Astrocyte (in vitro differentiated cells and primary cell): ENCODE data around the gene ABCA12. TPM values are rescaled to one million over a fixed set of nuclear protein-coding genes. Genes with fewer than 3 reads are reported as not detected.

ENCODE experiments used
- DNase-seq: peaks from one replicate; pipeline ENCODE4 v3.0.0-alpha.2; 2010; ENCODE audit warnings: low read depth
- FAIRE-seq: peaks from 2 replicates; lab custom pipeline; 2011; peaks lifted over from hg19 to GRCh38; lab: Jason Lieb, UNC
- H2AFZ ChIP-seq: 2 replicates; pipeline ENCODE4 v1.6.0; 2012; ENCODE audit warnings: low read depth, low read length, inconsistent platforms
- H3K27ac ChIP-seq: 2 replicates; pipeline ENCODE4 v1.5.1; 2011; ENCODE audit warnings: low read depth, low read length, inconsistent platforms
- H3K27me3 ChIP-seq: 2 replicates; pipeline ENCODE4 v1.6.0; 2011; ENCODE audit warnings: low read length, inconsistent platforms; ENCODE audit not compliant: insufficient read depth
- H3K36me3 ChIP-seq: 2 replicates; pipeline ENCODE4 v1.5.1; 2011; ENCODE audit warnings: low read length, inconsistent platforms; ENCODE audit not compliant: insufficient read depth
- H3K4me1 ChIP-seq: 2 replicates; pipeline ENCODE4 v1.5.1; 2011; ENCODE audit warnings: low read length, inconsistent platforms; ENCODE audit not compliant: insufficient read depth
- H3K4me2 ChIP-seq: 2 replicates; pipeline ENCODE4 v1.6.0; 2012; ENCODE audit warnings: low read length, inconsistent platforms
- H3K4me3 ChIP-seq: 2 replicates; pipeline ENCODE4 v1.5.1; 2011; ENCODE audit warnings: low read depth, mild to moderate bottlenecking, low read length, inconsistent platforms; ENCODE audit not compliant: insufficient read depth
- H3K79me2 ChIP-seq: 2 replicates; pipeline ENCODE4 v1.6.0; 2012; ENCODE audit warnings: mild to moderate bottlenecking, low read length, inconsistent platforms; ENCODE audit not compliant: insufficient read depth
- H3K9ac ChIP-seq: 2 replicates; pipeline ENCODE4 v1.6.0; 2012; ENCODE audit warnings: mild to moderate bottlenecking, low read length, inconsistent platforms
- H3K9me3 ChIP-seq: 2 replicates; pipeline ENCODE4 v1.5.1; 2012; ENCODE audit warnings: low read depth, mild to moderate bottlenecking, low read length, inconsistent platforms; ENCODE audit not compliant: insufficient read depth
- H4K20me1 ChIP-seq: 2 replicates; pipeline ENCODE4 v1.6.0; 2012; ENCODE audit warnings: low read length, inconsistent platforms; ENCODE audit not compliant: insufficient read depth
- H3K27ac Mint-ChIP-seq: one replicate; pipeline ENCODE4 v1.8.0; 2021; ENCODE audit warnings: mild to moderate bottlenecking, mixed read lengths; ENCODE audit not compliant: unreplicated experiment
- H3K27me3 Mint-ChIP-seq: one replicate; pipeline ENCODE4 v1.8.0; 2021; ENCODE audit warnings: low read depth, mixed read lengths; ENCODE audit not compliant: unreplicated experiment
- H3K36me3 Mint-ChIP-seq: one replicate; pipeline ENCODE4 v1.8.0; 2021; ENCODE audit warnings: low read depth, mixed read lengths; ENCODE audit not compliant: unreplicated experiment
- H3K4me1 Mint-ChIP-seq: one replicate; pipeline ENCODE4 v1.8.0; 2021; ENCODE audit warnings: low read depth, mixed read lengths; ENCODE audit not compliant: unreplicated experiment
- H3K4me3 Mint-ChIP-seq: one replicate; pipeline ENCODE4 v1.8.0; 2021; ENCODE audit warnings: mild to moderate bottlenecking, moderate library complexity, mixed read lengths; ENCODE audit not compliant: unreplicated experiment
- H3K9me3 Mint-ChIP-seq: one replicate; pipeline ENCODE4 v1.8.0; 2021; ENCODE audit warnings: mild to moderate bottlenecking, mixed read lengths; ENCODE audit not compliant: unreplicated experiment
- CTCF ChIP-seq: IDR thresholded peaks from 2 replicates; pipeline ENCODE4 v1.5.1; 2011; ENCODE audit warnings: low read depth, mild to moderate bottlenecking, inconsistent platforms, low read length, moderate library complexity; ENCODE audit not compliant: insufficient read depth
- EZH2 ChIP-seq: IDR thresholded peaks from 2 replicates; pipeline ENCODE4 v1.6.1; 2012; ENCODE audit warnings: mild to moderate bottlenecking, low read length, inconsistent platforms; ENCODE audit not compliant: insufficient read depth
- total RNA-seq: library from RNA; stranded (reverse); gene quantifications from 2 replicates; pipeline ENCODE4 v1.2.1, GENCODE V29; 2021

Gene ABCA12
- total RNA-seq, 1 donor from 2014 or later, result 4.4 TPM

- no peak overlapping the region for H2AFZ ChIP-seq
- H3K4me1 Mint-ChIP-seq, result peaks cover 3% of the 10 kb centered on the region
These were observed 236.1 kb downstream of the ABCA12 start for GRCh38 chr2:214902286-214902685.

GRCh38 chr2:214899751-214900150 is 238.7 kb downstream of the ABCA12 start:
- no peaks in the 10 kb centered on the region for H3K79me2 ChIP-seq

More at GRCh38 chr2:214902286-214902685, 236.1 kb downstream of the ABCA12 start:
- Histone ChIP-seq H3K27me3 (no peaks in the 10 kb centered on the region), H3K4me2 (no peak overlapping the region), H3K36me3 (no peaks in the 10 kb centered on the region), H3K27ac (no peak overlapping the region), H3K79me2 (no peaks in the 10 kb centered on the region), H3K9ac (no peak overlapping the region), H3K4me1 (no peaks in the 10 kb centered on the region), H3K4me3 (no peak overlapping the region), H4K20me1 (no peaks in the 10 kb centered on the region), H3K9me3 (no peaks in the 10 kb centered on the region)
- H3K27ac Mint-ChIP-seq, result no peak overlapping the region
- no peaks in the 10 kb centered on the region for H3K27me3 Mint-ChIP-seq
- DNase-seq (no peak), FAIRE-seq (no peak)
- H3K4me3 Mint-ChIP-seq, result no peak overlapping the region
- no peaks in the 10 kb centered on the region for H3K9me3 Mint-ChIP-seq
- no peaks in the 10 kb centered on the region for H3K36me3 Mint-ChIP-seq
- no peak for TF ChIP-seq CTCF
- no peak for TF ChIP-seq EZH2

More at GRCh38 chr2:214899751-214900150, 238.7 kb downstream of the ABCA12 start:
- Mint-ChIP-seq H3K27ac (no peak overlapping the region), H3K9me3 (no peaks in the 10 kb centered on the region), H3K27me3 (no peaks in the 10 kb centered on the region), H3K4me3 (no peak overlapping the region), H3K36me3 (no peaks in the 10 kb centered on the region), H3K4me1 (peaks cover under 1% of the 10 kb centered on the region)
- Histone ChIP-seq H3K36me3 (no peaks in the 10 kb centered on the region), H3K9ac (no peak overlapping the region), H3K9me3 (no peaks in the 10 kb centered on the region), H3K27ac (no peak overlapping the region), H3K27me3 (no peaks in the 10 kb centered on the region), H3K4me3 (no peak overlapping the region), H2AFZ (no peak overlapping the region), H3K4me1 (no peaks in the 10 kb centered on the region), H3K4me2 (no peak overlapping the region), H4K20me1 (no peaks in the 10 kb centered on the region)
- TF ChIP-seq CTCF, result no peak
- no peak for TF ChIP-seq EZH2
- DNase-seq (no peak), FAIRE-seq (no peak)
